Measurements from ENCODE around the gene TRAPPC12.

The TRAPPC12 gene

DNA sequence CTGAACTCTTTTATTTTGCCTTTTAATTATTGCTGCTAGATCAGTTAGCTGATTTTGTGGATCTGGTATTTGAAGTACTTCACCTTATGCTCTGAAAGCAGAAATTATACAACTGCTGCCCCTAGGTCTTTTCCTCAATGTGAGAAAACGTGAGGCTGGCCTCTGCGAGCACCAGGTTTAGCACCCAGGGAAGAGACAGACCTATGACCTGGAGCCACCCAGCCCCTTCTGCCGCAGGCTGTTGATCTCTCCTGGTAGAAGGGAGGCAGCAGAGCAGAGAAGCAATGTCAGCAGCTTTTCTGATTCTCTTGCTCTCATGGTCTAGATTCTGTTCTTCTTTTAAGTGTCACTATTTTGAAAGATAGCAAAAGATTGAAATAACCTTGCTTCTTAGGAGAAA, 19.9 kb downstream of the TRAPPC12 start:
- ChIA-PET POLR2A (no interaction called here), CTCF (interaction anchor here (1.0 to 11.0 kb wide), 2 partner anchors 10 to 25 kb away, joined by 3 to 94 read pairs; no protein-coding TSS in a partner anchor)
- DNase-seq (ENCODE audit: low read depth, low spot score) = no peak
- no peak overlapping the region for H3K4me3 ChIP-seq (ENCODE audit: low read depth, low read length)
- TF ChIP-seq, protein P1, sequence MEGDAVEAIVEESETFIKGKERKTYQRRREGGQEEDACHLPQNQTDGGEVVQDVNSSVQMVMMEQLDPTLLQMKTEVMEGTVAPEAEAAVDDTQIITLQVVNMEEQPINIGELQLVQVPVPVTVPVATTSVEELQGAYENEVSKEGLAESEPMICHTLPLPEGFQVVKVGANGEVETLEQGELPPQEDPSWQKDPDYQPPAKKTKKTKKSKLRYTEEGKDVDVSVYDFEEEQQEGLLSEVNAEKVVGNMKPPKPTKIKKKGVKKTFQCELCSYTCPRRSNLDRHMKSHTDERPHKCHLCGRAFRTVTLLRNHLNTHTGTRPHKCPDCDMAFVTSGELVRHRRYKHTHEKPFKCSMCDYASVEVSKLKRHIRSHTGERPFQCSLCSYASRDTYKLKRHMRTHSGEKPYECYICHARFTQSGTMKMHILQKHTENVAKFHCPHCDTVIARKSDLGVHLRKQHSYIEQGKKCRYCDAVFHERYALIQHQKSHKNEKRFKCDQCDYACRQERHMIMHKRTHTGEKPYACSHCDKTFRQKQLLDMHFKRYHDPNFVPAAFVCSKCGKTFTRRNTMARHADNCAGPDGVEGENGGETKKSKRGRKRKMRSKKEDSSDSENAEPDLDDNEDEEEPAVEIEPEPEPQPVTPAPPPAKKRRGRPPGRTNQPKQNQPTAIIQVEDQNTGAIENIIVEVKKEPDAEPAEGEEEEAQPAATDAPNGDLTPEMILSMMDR (IDR thresholded peaks at IDR 0.05; ENCODE audit: insufficient read depth, low read length, missing control alignments) = no peak

DNA sequence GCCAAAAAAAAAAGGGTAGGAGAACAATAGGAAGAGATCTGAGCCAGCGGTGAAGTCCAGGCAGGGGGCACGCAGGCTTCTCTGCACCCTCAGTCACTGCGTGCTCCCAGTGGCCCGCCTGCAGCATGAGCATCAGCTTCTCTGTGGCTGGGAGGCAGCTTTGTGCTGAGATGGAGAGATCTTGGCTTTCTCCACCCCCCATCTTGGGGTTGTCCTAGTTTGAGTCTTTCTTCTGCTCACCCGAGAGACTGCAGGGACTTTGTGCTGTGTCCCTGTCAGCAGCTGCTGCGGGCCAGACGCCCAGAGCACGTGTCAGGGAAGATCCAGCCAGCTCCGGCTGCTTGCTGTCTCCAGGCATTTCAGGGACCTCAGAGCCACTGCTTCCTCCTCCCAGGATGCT, 20.3 kb downstream of the TRAPPC12 start:
- DNase-seq (ENCODE audit: low read depth, low spot score) = no peak
- TF ChIP-seq, protein P1 (IDR thresholded peaks at IDR 0.05; ENCODE audit: insufficient read depth, low read length, missing control alignments) = no peak
- POLR2A ChIA-PET = interaction anchor here (0.6 kb wide), 1 partner anchor 9 kb away, joined by 3 read pairs; no protein-coding TSS in a partner anchor
- no peak overlapping the region for H3K4me3 ChIP-seq (ENCODE audit: low read depth, low read length)
- CTCF ChIA-PET = interaction anchor here (11.0 kb wide), 1 partner anchor 24 kb away, joined by 94 read pairs; no protein-coding TSS in a partner anchor

DNA sequence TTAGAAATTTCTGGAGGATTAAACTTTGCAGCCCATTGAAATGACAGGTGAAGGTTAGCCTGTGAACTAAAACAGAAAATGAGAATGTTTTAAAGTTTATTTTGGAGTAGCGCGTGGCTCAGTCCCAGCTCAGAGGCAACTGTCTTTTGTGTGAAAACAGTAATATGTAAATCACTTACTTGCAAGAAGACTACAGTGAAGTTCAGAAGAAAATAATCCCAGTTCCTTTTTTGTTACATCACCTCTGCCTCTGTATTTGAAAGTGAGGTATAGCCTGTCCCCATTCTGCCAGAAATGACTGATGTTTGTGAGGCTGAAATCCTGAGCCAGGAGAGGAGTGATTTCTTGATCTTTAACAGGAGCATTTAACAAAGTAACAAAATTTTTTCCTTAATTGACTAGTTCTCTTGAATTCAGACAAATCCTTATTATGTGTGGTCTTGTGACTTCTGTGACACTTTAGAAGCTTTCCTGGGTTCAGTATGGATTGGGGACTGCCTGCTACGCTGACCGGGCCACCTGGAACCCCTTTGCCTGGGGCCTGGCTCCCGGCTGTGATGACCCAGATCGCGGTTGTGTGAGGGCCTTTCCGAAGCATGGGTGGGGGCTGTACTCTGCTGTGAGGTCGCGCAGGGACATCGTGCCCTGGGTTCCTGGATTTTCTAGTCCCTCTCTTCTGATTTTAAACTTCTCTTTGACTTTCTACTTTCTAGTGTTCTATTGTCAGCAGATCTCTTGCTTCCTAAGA, 24.3 kb downstream of the TRAPPC12 start:
- DNase-seq (ENCODE audit: low read depth, low spot score) = no peak
- ChIA-PET POLR2A (no interaction called here), CTCF (interaction anchor here (1.2 to 11.0 kb wide), 3 partner anchors 17 to 40 kb away, joined by 3 to 94 read pairs (median 4); no protein-coding TSS in a partner anchor)
- H3K4me3 ChIP-seq (ENCODE audit: low read depth, low read length) = no peak overlapping the region
- TF ChIP-seq, protein P1 (IDR thresholded peaks at IDR 0.05; ENCODE audit: insufficient read depth, low read length, missing control alignments) = no peak

DNA sequence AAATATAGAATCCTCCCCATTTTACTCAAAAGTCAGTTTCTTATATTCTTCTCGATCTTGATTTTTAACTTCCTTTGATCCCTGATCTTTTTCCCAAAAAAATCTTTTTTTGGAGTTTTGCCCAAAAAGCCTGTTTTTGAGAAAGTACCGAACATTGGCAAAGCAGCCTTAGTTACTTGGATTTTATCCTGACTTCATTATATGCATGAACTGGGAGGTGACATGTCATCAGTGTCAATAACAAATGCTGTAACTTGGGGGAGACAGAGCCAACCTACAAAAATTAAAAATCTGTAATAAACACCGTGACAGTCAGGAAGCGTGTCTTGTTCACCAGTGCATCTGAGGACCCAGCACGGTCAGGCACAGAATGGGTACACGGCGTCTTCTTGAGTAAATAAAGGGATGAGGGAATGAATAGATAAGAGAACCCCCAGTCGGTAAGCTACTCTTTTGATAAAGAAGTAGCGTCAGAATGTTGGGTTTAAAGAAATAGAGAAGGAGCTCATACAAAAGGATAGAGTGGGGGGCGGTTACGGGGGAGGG, 24.9 kb downstream of the TRAPPC12 start:
- ChIA-PET POLR2A (no interaction called here), CTCF (interaction anchor here (11.0 kb wide), 1 partner anchor 20 kb away, joined by 94 read pairs; no protein-coding TSS in a partner anchor)
- TF ChIP-seq, protein P1 (IDR thresholded peaks at IDR 0.05; ENCODE audit: insufficient read depth, low read length, missing control alignments) = no peak
- H3K4me3 ChIP-seq (ENCODE audit: low read depth, low read length) = no peak overlapping the region
- DNase-seq (ENCODE audit: low read depth, low spot score) = no peak

DNA sequence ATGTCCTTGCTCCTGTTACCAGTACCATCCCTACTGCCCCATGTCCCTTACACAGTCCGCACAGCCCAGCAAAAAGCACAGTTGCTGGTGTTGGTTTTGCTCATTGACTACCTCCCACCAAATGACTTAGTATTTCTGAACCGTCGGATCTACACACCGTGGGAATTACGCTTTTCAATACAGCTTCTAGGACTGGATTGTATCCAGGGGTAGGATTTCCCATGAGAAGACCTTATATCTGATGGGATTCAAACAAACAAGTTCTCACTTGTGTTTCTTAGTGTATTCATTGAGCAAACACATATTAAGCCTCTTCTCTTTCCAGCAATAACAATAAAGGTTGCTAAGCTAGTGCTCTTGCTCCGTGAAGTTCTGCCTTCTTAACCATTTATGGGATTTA, 25.8 kb downstream of the TRAPPC12 start:
- DNase-seq (ENCODE audit: low read depth, low spot score) = no peak
- ChIA-PET POLR2A (no interaction called here), CTCF (interaction anchor here (11.0 kb wide), 1 partner anchor 19 kb away, joined by 94 read pairs; no protein-coding TSS in a partner anchor)
- H3K4me3 ChIP-seq (ENCODE audit: low read depth, low read length) = no peak overlapping the region
- TF ChIP-seq, protein P1 (IDR thresholded peaks at IDR 0.05; ENCODE audit: insufficient read depth, low read length, missing control alignments) = no peak

DNA sequence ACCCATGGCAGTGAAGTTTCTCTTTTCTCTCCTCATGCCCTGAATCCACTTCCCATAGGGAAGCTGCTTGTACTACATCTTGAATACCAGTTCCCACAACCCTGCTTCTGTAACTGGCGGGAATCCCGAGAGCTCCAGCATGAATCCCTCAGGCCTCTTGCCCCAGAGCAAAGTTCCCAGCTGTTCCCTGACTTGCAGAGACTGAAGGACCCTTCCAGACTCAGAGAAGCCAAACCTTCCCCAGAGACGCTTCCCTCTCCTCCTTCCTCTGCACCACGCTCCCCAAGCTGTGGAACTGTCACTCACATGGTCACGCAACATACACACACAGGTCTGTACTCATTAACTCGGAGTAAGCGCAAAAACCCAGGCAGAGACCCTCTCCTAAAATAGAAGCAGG, 26.4 kb downstream of the TRAPPC12 start:
- no peak for DNase-seq (ENCODE audit: low read depth, low spot score)
- ChIA-PET POLR2A (no interaction called here), CTCF (interaction anchor here (11.0 kb wide), 1 partner anchor 18 kb away, joined by 94 read pairs; no protein-coding TSS in a partner anchor)
- TF ChIP-seq, protein P1 (IDR thresholded peaks at IDR 0.05; ENCODE audit: insufficient read depth, low read length, missing control alignments) = no peak
- no peak overlapping the region for H3K4me3 ChIP-seq (ENCODE audit: low read depth, low read length)
